HG03378 (cell line): Measurements from ENCODE around the gene SECTM1.

Experiments
- ATAC-seq: cut with Tn5 transposase; IDR thresholded peaks from one replicate; pipeline ENCODE4 v1.9.1; 2021; ENCODE audit warnings: mild to moderate bottlenecking, moderate library complexity; ENCODE audit not compliant: unreplicated experiment

SECTM1 gene

DNA sequence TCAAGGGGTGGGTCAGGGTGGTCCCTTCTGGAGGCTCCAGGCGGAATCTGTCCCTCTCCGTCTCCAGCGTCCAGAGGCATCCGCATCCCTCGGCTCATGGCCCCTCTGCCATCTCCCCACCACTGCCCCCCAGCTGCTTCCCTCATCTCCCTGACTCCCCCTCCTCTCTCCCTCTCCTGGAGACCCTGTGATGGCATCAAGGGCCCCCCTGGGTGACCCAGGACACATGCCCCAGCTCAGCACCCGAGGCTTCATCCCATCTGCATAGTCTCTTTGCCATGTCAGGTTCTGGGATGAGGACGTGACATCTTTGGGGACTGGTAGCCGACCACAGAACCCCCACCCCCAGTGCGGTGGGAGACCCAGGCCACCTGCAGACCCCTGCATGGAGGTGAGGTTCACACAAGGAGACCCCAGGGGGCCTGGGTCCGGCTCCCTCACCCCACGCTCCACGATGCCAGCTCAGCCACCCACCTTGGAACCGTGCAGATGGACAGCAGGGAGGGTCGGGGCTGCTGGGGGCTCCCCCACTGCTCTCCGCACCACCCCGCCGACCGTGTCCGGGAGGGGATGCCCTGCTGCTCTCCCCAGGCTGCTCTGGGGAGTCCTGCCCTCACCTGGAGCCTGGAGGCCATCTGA is 3.8 kb downstream of the SECTM1 start:
- no peak for ATAC-seq

DNA sequence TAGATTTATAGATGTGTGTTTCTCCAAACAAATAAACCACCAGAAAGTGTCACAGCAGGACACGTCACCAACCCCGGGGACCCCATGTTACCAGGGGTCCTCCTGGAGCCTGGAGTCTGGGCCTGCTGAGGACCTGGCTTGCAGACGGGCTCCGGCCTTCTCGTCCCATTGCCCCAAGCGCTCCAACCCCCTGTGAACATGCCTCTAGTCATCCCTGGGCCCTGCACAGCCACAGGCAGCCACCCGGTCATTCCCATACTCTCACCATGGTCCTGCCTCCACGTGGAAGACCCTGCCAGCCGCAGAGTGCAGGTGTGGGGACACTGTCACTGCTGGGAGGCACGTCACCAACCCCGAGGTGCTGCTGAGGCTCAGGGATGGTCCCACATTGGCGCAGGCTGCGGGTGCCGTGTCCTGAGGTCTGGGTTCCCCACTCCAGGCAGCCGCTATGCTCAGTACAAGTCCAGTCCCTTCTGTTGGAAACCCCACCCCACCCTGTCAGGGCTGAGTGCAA is 4.5 kb downstream of the SECTM1 start:
- ATAC-seq = no peak

DNA sequence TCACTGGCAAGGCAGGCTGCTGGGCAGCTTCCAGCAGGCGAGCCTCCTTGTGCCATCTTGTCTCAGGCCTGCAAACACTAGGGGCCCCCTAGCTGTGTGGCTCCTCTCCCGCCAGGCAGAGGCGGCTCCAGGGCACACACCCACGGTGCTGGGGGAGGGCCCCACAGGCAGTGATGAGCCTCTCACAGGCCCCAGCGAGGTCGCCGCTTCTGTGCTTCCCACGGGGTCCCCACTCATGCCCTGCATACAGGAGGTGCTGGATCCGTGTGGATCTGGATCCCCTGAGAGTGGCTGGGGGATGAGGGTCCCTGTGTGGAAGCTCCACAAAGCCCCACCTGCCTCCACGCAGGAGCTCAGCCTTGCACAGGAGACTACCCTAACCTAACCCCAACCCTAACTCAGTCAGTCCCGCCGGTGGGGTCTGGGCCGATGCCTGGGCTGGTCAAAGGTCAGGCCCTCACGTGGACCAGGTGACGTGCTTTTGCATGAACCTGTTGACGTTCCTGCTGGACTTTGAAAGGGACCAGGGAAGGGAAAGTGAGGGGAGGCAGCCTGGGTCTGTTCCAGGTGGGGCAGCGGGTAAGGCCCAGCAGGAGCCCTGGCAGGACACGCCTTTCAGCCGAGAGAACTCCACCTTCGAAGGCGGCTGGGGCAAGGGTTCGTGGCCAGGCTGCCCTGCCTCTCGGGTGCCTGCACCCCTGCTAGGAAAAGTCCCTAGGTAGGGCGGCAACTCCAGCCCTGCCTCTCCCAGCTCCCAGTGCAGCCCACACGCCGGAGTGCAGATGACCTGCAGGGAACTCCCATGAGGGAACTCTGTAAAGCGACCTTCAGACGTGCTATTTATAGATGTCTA is 5.2 kb downstream of the SECTM1 start:
- ATAC-seq = no peak

DNA sequence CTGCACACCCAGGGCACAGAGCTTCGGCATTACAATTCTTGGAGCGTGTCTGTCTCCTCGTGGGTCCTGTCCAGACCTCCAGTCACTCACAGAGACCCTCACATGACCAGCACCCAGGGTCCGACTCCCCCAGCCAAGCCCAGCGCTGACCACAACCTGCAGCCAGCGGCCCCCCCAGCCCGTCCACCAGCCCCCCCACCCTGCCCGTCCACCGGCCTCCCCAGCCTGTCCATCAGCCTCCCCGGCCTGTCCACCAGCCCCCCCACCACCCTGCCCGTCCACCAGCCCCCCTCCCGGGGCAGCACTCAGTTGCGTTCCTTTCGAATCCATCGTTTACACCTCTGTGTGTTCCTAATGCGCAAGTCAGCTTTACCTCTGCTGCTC is 5.8 kb downstream of the SECTM1 start:
- ATAC-seq = no peak

DNA sequence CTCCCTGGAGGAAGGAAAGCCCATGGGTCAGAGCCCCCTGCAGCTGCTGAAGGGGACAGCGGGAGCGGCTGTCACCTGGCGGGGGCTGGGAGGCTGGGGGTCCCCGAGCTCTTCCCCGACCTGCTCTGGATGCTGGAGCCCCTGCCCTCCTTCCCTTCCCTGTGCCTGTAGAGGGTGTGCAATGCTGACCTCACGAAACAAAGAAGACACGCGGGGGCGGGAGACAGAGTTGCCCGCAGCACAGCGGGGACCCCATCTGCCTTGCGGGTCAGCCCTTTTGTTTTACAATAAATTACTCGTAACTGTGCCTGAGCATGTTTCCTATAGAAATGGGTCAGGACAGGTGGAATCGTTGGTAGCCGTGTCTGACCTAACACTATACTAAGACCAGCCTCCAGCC is 6.3 kb downstream of the SECTM1 start:
- no peak for ATAC-seq

DNA sequence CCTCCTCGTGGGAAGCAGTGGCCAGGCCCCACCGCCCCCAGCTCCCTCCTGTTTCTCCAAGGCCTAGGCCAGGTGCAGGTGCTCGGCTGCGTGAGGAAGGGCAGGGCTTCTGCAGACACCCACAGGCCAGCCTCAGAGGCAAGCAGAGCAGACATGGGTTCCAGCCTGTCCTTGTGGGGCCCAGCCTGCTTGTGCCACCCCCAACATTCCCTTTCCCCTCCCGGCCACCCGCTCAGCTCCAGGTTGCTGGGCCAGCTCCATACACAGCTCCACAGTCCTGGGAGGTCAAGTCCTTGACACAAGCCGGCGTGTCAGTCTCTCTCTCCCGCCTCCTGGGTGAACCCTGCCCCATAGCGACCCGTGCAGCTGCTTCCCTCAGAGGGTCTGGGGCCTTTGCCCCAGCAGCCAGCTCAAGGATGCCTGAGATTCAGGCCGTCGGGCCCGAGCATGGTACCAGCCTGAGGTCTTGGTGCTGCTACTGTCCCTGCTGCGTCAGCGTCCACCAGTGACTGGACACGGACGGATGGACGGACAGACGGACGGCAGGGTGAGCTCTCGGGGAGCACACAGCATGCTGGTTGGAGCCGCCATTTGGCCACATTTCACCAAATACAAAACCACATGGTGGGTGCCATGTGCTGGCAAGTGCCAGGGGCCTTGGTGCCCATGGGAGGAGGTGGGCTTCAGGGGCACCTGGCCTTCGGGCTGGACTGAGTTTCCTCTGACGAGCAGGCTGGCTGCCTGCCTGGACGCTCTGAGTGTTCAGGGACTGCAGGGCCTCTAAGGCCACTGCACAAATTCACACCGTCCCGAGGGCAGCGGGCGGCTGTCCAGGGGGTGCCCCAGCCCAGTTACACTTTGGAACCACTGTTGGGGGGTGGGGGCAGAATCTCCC is 8.0 kb downstream of the SECTM1 start:
- no peak for ATAC-seq

DNA sequence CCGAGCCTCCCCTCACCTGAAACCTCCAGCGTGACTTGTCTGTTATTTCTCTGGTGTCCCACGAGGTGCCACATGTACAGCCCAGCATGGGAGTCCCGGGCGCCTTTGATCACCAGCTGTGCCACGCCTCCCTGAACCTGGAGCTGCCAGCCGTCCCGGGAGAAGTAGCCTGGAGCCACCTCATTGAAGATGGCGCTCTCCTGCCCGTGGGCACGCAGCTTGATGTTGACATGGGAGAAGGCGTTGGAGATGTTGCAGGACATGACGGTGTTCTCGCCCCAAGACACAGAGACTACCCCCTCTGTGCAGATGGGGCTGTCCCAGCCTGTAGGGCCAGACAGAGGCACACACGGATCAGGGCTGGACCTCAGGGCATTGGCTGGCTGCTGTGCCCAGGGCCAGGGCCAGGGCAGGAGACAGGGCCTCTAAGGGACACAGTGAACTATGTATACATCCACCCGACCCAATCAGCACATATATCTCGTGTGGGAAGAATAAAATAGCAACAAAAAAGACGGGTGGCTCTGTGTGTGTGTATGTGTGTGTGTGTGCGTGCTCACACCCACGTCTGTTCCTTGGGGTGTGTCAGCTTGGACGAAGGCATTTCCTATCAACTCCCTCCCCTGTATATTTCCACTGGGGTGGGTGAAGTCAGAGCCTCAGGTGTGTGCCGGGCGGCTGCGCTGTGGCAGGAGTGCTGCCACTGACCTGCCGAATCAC is 8.8 kb downstream of the SECTM1 start:
- ATAC-seq = no peak

DNA sequence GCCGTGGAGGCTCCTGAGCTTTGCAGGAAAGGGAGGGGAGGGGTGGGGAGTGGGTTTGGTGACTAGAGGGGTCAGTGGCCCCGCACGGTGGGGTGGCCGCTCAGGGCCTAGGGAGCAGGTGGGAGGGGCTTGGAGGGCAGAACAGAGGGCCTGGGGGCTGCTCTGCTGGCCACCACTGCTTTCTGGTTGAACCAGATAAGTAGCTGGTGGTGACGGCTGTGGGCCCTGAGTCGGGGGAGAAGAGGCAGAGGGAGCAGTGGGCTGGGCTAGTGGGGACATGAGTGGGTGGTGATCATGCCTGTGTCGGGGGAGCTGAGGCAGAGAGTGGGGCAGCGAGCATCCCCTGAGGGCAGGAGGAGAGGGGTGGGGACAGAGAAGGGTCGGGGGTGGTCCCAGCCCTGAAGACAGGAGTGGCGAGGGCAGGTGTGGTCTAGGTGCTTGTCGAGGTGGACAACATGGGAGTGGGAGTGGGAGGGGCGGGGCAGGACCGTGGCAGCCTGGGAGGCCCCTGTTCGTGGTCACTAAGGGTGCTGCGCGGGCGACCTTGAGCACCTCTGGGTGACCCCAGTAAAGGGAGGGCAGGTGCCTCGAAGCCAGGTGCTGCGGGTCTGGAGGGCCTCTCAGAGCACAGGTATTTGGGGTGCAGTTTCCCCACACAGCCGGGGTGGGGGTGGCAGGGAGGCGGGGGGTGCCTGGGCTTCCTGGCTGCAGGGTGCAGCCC is 9.9 kb downstream of the SECTM1 start:
- ATAC-seq = no peak

DNA sequence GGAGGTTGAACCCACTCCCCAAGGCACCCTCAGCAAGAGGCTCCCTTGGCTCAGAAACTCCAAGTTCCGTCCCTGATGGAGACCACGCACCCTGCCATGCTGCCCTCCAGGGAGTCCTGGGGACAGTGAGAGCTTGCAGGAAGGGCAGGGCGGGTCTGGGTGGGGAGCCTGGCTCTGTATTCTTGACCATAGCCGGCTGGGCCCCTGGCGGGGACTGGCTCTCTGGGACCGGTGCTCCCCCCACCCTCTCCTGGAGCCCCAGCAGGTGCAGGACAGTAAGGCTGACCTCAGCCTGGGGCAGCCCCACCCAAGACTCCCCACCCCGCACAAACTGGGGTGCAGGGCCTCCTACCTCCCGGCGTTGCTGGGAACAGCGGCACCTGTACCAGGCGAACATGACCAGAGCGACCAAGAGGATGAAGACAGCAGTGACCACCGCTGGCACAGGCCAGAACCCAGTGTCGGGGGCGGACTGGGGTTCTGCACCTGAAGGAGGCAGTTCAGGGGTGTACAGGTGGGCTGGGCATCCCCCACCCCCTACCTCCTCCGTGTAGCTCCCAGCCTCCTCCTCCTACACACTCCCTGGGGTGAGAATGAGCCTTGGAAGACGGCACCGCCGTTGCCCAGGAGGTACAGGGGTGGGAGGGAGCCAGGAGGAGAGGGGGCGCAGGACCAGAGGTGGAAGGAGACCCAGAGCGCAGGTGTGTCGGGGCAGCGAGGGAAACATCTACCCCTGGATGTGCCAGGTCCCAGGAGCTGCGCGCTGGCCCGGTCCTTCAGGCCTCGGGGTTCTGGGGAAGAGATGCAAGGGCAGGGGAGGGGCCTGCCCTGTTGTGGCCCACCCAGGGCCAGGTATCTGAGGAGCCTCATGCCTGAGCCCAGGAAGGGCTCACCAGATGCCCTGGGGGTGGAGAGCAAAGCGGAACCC is 10.8 kb downstream of the SECTM1 start:
- ATAC-seq = no peak

DNA sequence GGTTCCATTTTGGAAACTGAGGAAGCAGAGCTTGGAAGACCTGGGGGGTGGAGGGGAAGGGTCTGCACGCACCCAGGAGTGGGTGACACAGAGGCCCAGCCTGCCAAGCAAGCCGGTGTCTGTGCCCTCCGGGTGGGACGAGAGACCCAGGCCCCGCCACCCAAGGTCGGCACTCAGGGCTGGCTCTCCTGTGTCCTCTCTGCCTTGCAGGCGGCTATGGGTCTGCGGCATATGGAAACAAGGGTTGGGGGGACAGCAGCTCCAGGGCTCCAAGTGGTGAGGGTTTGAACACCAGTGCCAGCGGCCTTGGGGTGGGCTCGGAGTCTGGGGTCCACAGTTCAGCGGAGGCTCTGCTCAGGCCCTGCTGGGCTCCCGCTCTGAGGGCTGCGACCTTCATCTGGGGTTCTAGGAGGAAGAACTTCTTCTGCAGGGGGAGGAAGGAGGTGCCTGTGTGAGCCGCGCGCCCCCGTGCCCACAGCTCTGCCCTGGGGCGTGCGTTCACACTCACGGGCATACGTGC is 11.6 kb downstream of the SECTM1 start:
- no peak for ATAC-seq

DNA sequence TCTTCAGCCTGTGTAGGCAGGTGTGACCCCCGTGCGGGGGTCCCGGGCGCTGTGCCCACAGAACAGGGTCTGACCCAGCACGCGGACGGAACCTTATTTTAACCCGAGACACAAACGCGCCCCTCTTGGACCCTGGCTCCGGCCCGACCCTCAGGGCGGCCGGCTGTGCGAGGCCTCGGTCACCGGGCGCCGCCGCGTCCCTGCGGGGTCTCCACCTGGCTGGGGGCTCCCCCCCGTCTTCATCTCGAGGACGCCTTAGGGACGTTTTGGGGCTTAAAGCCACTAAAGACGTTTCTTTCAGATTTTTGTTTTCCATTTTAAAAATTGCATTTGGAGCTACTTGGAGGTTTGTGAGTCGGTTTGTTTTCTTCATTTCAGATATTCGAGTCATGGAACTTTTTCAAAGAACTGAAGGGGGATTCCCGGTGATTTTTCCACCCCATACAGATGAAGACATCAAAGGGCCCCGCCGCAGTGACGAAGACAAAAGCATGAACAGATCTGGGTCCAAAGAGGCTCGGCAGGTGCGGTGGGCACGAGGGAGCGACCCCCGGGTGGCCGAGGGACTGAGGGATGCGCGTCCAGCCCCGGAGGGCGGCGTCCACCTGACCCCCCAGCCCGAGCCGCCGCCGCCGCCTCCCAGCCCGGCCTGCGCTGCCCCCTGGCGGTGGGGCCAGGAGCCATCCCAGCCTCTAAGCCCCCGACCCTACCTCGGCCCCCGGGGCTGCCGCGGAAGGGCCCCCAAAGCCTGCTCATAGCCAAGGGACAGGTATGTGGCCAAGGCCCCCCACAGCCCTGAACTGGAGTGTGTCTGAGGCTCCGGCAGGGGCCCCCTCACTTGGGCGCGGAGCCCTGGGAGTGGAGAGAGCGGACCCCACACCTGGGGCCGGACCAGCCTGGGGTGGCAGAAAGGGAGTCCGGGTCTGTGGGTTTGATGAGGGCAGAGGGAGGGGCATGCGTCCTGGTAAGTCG is 12.3 kb downstream of the SECTM1 start:
- no peak for ATAC-seq

DNA sequence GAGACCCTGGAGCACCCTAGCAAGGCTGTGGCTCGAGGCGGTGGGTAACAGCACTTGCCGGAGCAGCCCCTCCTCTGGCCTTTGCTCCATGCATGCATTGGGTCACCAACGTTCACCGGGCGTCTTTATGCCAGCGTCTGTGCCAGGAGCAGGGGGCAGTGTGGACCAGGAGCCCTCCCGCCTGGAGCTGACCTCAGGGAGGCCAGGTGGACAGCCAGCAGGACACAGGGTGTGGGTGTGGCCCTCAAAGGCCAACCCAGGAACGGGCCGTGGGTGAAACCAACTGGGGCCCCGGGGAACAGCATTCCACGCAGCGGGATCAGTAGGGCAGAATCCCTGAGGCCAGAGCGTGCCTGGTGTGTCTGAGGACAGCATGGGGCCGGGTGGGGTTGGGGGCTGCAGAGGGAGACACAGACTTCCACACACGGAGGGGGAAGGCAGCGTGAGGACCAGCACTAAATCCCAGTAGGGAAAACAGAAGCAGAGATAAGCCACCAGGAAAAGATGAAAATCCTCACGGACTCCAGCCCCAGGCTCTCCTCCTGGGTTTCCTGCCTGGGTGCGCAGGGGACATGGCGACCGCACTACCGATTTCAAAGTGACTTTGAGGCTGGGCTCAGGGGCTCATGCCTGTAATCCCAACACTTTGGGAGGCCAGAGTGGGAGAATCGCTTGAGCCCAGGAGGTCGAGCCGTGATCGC is 13.3 kb downstream of the SECTM1 start:
- no peak for ATAC-seq

DNA sequence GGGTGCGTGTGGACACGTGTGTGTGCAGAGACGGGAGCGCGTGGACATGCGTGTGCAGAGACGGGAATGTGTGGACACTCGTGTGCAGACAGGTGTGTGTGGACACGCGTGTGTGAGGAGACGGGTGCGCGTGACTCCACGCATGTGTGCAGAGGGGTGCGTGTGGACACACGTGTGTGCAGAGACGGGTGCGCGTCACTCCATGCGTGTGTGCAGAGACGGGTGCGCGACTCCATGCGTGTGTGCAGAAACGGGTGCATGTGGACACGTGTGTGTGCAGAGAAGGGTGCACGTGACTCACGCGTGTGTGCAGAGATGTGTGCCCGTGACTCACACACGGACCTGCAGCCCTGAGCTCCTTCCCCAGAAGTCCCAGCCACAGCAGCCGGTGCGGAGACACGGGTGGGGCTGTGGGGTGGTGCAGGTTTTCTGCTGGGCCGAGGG is 13.9 kb downstream of the SECTM1 start:
- no peak for ATAC-seq

DNA sequence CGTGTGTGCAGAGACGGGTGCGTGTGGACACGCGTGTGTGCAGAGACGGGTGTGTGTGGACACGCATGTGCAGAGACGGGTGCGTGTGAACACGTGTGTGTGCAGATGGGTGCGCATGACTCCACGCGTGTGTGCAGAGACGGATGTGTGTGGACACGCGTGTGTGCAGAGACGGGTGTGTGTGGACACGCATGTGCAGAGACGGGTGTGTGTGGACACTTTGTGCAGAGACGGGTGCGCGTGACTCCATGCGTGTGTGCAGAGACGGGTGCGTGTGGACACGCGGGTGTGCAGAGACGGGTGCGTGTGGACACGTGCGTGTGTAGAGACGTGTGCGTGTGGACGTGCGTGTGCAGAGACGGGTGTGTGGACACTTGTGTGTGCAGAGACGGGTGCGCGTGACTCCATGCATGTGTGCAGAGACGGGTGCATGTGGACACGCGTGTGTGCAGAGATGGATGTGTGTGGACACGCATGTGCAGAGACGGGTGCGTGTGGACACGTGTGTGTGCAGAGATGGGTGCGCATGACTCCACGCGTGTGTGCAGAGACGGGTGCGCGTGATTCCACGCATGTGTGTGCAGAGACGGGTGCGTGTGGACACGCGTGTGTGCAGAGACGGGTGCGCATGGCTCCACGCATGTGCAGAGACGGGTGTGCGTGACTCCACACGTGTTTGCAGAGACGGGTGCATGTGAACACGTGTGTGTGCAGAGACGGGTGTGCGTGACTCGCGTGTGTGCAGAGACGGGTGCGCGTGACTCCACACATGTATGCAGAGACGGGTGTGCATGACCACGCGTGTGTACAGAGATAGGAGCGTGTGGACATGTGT is 14.6 kb downstream of the SECTM1 start:
- ATAC-seq = no peak

DNA sequence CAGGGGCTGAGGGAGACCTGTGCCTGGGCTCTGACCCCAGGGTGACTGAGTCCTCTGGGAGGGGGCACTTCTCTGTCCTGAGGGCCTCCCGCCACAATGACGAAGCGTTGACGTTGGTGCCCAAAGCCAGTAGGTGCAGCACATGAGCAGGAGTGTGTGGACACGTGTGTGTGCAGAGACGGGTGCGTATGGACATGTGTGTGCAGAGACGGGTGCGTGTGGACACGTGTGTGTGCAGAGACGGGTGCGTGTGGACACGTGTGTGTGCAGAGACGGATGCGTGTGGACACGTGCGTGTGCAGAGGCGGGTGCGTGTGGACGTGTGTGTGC is 15.4 kb downstream of the SECTM1 start:
- no peak for ATAC-seq
